HG03354 (cell line): ENCODE data around the gene ZFC3H1.
A peak's percentile ranks its signal among the peaks of the same experiment; 100 is the strongest.

Experiments
- ATAC-seq: cut with Tn5 transposase; IDR thresholded peaks from one replicate; pipeline ENCODE4 v1.9.1; 2021; ENCODE audit warnings: mild to moderate bottlenecking; ENCODE audit not compliant: unreplicated experiment, poor library complexity, severe bottlenecking

Gene ZFC3H1

GRCh38 chr12:71685312-71685906 is 21.8 kb upstream of the ZFC3H1 start:
- no peak for ATAC-seq

- ATAC-seq, result no peak
Observed at GRCh38 chr12:71684081-71684480, 20.4 kb upstream of the ZFC3H1 start.

- no peak for ATAC-seq
Observed at GRCh38 chr12:71683633-71684032, 20.0 kb upstream of the ZFC3H1 start.

- ATAC-seq, result no peak
Observed at GRCh38 chr12:71682466-71682865, 18.8 kb upstream of the ZFC3H1 start.

- no peak for ATAC-seq
Observed at GRCh38 chr12:71671816-71672215, 8.2 kb upstream of the ZFC3H1 start.

- no peak for ATAC-seq
Observed at GRCh38 chr12:71671311-71671710, 7.7 kb upstream of the ZFC3H1 start.

GRCh38 chr12:71666259-71666658 is 2.6 kb upstream of the ZFC3H1 start:
- ATAC-seq, result no peak

- no peak for ATAC-seq
Observed at GRCh38 chr12:71665090-71665463, 1.4 kb upstream of the ZFC3H1 start.

GRCh38 chr12:71664411-71665089 is 902 bp upstream of the ZFC3H1 start:
- ATAC-seq, result no peak

- ATAC-seq, result peak; percentile 32
Observed at GRCh38 chr12:71662849-71663560, 643 bp downstream of the ZFC3H1 start.

- ATAC-seq, result no peak
Observed at GRCh38 chr12:71661977-71662530, 1.6 kb downstream of the ZFC3H1 start.

GRCh38 chr12:71656740-71657139 is 6.9 kb downstream of the ZFC3H1 start:
- no peak for ATAC-seq

- no peak for ATAC-seq
Observed at GRCh38 chr12:71655907-71656306, 7.7 kb downstream of the ZFC3H1 start.

GRCh38 chr12:71655495-71655894 is 8.2 kb downstream of the ZFC3H1 start:
- no peak for ATAC-seq

GRCh38 chr12:71654200-71654599 is 9.4 kb downstream of the ZFC3H1 start:
- no peak for ATAC-seq

- no peak for ATAC-seq
Observed at GRCh38 chr12:71653137-71653536, 10.5 kb downstream of the ZFC3H1 start.

- ATAC-seq, result no peak
Observed at GRCh38 chr12:71652656-71653055, 11.0 kb downstream of the ZFC3H1 start.

GRCh38 chr12:71649401-71649800 is 14.2 kb downstream of the ZFC3H1 start:
- no peak for ATAC-seq

GRCh38 chr12:71648537-71648936 is 15.1 kb downstream of the ZFC3H1 start:
- ATAC-seq, result no peak

- ATAC-seq, result no peak
Observed at GRCh38 chr12:71646512-71646911, 17.1 kb downstream of the ZFC3H1 start.

- ATAC-seq, result no peak
Observed at GRCh38 chr12:71645268-71645667, 18.4 kb downstream of the ZFC3H1 start.
